Tibial nerve (tissue), 4 donors: ENCODE data around the gene NTNG1. TPM values are rescaled to one million over a fixed set of nuclear protein-coding genes. Genes with fewer than 3 reads are reported as not detected.

Source experiments
- DNase-seq, 2 donors: peaks; one replicate each; pipeline ENCODE4 v3.0.0-alpha.2; 2019; ENCODE audit warnings: low spot score in 2 of 2
- H3K27ac ChIP-seq, 4 donors: fragments of 200-600 bp; sonication (generic) in 3 of 4; one replicate each; pipeline ENCODE4 v1.5.1; 2017 to 2019; ENCODE audit warnings: mild to moderate bottlenecking in 1 of 4
- H3K27me3 ChIP-seq, 2 donors: fragments of 200-600 bp; sonication (generic) in 1 of 2; one replicate each; pipeline versions ENCODE4 v1.5.1 to v1.6.0; 2017 to 2019
- H3K36me3 ChIP-seq, 3 donors: fragments of 200-600 bp; sonication (generic); one replicate each; pipeline ENCODE4 v1.5.1; 2018 to 2019
- H3K4me1 ChIP-seq, 4 donors: fragments of 200-600 bp; sonication (generic) in 3 of 4; one replicate each; pipeline ENCODE4 v1.5.1; 2017 to 2019
- H3K4me3 ChIP-seq, 4 donors: fragments of 200-600 bp; sonication (generic) in 3 of 4; one replicate each; pipeline ENCODE4 v1.5.1; 2017 to 2019; ENCODE audit warnings: mild to moderate bottlenecking in 1 of 4, moderate library complexity in 1 of 4
- H3K9me3 ChIP-seq, 4 donors: fragments of 200-600 bp; sonication (generic) in 3 of 4; one replicate each; pipeline ENCODE4 v1.5.1; 2017 to 2019
- CTCF ChIP-seq, 5 experiments: fragments of 200-600 bp in 3 of 5; fragments of 450-650 bp in 2 of 5; sonication (generic) in 3 of 5; IDR thresholded peaks; one replicate each; pipeline ENCODE4 v1.5.1; 2016 to 2019; ENCODE audit warnings: antibody characterized with exemption in 5 of 5, mild to moderate bottlenecking in 3 of 5, moderate library complexity in 2 of 5
- EP300 ChIP-seq, 2 donors: sonication (generic); formaldehyde crosslinking; IDR thresholded peaks; one replicate each; pipeline ENCODE4 v1.6.1; 2017; ENCODE audit warnings: antibody characterized with exemption in 2 of 2, mild to moderate bottlenecking in 1 of 2
- POLR2A ChIP-seq, 2 donors: fragments of 450-650 bp; IDR thresholded peaks; one replicate each; pipeline ENCODE4 v1.6.1; 2017; ENCODE audit warnings: antibody characterized with exemption in 2 of 2, mild to moderate bottlenecking in 2 of 2, moderate library complexity in 2 of 2
- WGBS, 2 donors: methylation state at CpG; one replicate each; pipeline ENCODE4 v1.1.5; 2018; 5-methylcytosine and 5-hydroxymethylcytosine counted together
- total RNA-seq, 4 donors: library from RNA; depleted of rRNA; stranded (reverse); fragments of >200 nt; gene quantifications; one replicate each; pipeline ENCODE4 v1.1.0, GENCODE V29; 2016

Gene NTNG1
- total RNA-seq, 4 donors from 2014 or later = 1.4 to 6.6 (median 3.9) TPM

GRCh38 chr1:107243461-107243860 is 102.6 kb downstream of the NTNG1 start:
- TF ChIP-seq POLR2A (IDR thresholded peaks at IDR 0.05) (no peak), CTCF (IDR thresholded peaks at IDR 0.05) (no peak), EP300 (IDR thresholded peaks at IDR 0.05) (no peak)
- H3K9me3 ChIP-seq = no peaks in the 10 kb centered on the region
- H3K4me1 ChIP-seq = no peaks in the 10 kb centered on the region
- no peak overlapping the region for H3K4me3 ChIP-seq
- H3K27me3 ChIP-seq = no peaks in the 10 kb centered on the region
- no peaks in the 10 kb centered on the region for H3K36me3 ChIP-seq
- no peak overlapping the region for H3K27ac ChIP-seq
- DNase-seq = no peak
- 92 to 96% methylated on average over 7 of the region's 7 CpGs for WGBS, 2 donors

DNA sequence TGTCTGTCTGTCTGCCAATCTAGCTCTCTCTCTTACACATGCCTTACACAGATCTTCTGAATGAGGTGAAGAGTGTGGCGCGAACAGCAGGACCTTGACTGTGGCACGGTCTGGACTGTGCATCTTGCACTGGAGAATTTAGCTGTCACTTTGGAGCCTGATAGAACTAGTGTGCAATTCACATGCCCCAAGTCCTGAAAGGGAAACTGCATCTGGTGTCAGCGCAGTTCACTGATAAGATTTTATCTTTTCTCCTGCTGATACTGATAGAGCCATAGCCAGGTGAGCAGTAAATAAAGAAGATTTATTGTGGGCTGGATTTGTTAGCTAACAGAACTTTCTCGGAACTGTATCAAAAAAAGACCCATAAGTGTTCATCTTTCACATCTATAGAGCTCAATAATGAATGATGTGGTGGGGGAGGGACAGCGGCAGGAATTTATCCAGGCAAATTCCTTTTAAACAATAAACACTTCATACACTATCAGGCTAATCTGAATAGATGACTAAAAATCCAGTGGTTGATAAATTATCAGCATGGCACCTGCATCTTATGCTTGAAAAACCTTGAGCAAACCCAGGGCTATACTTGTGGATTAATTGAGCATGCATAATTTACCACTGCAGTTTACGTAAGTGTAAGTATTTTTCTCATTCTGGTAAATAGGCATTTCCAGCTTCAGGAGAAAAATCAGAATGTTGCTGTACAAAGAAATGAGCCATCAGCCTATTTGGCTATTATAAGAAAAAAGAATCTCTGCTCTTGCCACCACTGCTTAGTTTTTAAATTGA is 104.1 kb downstream of the NTNG1 start:
- H3K4me3 ChIP-seq = no peak overlapping the region
- H3K27ac ChIP-seq = no peak overlapping the region
- H3K36me3 ChIP-seq = no peaks in the 10 kb centered on the region
- no peak for DNase-seq
- WGBS, 2 donors = 53 to 60% methylated on average over 7 of the region's 7 CpGs
- H3K27me3 ChIP-seq = no peaks in the 10 kb centered on the region
- TF ChIP-seq POLR2A (IDR thresholded peaks at IDR 0.05) (no peak), CTCF (IDR thresholded peaks at IDR 0.05) (no peak), EP300 (IDR thresholded peaks at IDR 0.05) (no peak)
- no peaks in the 10 kb centered on the region for H3K9me3 ChIP-seq
- H3K4me1 ChIP-seq = no peaks in the 10 kb centered on the region

GRCh38 chr1:107246775-107247345 is 106.0 kb downstream of the NTNG1 start:
- Histone ChIP-seq H3K36me3 (no peaks in the 10 kb centered on the region), H3K4me3 (no peak overlapping the region), H3K4me1 (no peaks in the 10 kb centered on the region), H3K27ac (no peak overlapping the region), H3K9me3 (no peaks in the 10 kb centered on the region), H3K27me3 (no peaks in the 10 kb centered on the region)
- TF ChIP-seq CTCF (IDR thresholded peaks at IDR 0.05) (no peak), POLR2A (IDR thresholded peaks at IDR 0.05) (no peak), EP300 (IDR thresholded peaks at IDR 0.05) (no peak)
- 73 to 77% methylated on average over 8 of the region's 8 CpGs for WGBS, 2 donors
- no peak for DNase-seq

DNA sequence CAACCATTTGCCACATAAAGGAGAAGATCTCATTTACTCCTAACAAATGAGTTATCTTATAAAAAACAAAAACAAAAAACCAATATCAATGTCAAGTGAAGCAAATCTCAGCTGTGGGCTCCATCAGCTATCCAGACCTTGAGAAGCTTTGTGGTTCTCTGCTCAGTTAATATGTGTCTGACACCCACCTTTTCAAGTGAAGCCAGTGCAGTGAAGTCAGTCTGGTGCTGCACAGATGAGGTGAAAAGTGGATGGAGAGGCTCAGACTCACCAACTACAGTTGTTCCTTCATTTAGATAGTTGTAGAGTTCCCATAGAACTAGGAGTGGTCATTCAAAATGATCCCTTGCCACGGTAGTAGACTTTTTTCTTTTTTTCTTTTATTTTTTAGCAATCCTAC is 106.8 kb downstream of the NTNG1 start:
- DNase-seq = no peak
- H3K4me3 ChIP-seq = no peak overlapping the region
- TF ChIP-seq EP300 (IDR thresholded peaks at IDR 0.05) (no peak), CTCF (IDR thresholded peaks at IDR 0.05) (no peak), POLR2A (IDR thresholded peaks at IDR 0.05) (no peak)
- no peaks in the 10 kb centered on the region for H3K4me1 ChIP-seq
- no peaks in the 10 kb centered on the region for H3K36me3 ChIP-seq
- no peak overlapping the region for H3K27ac ChIP-seq
- H3K27me3 ChIP-seq = no peaks in the 10 kb centered on the region
- H3K9me3 ChIP-seq = no peaks in the 10 kb centered on the region
- WGBS, 2 donors = 86 to 90% methylated on average over 1 of the region's 1 CpG

DNA sequence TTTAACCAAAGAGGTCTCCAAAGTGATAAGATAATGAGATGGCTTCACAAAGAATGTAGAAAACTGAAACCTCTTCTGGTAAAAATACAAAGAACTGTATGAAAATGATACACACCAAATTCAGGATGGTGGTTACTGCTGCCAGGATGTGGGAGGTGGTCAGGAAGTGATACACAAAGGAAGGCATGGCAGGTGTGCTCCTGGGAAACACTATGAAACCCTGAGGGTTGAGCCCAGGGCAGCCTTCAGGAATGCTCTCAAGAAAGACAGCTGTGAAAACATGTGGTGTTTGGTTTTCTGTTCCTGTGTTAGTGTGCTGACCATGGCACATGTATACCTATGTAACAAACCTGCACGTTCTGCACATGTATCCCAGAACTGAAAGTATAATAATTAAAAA is 109.3 kb downstream of the NTNG1 start:
- no peak for DNase-seq
- Histone ChIP-seq H3K4me3 (no peak overlapping the region), H3K27ac (no peak overlapping the region), H3K4me1 (no peaks in the 10 kb centered on the region), H3K9me3 (no peaks in the 10 kb centered on the region), H3K36me3 (no peaks in the 10 kb centered on the region), H3K27me3 (no peaks in the 10 kb centered on the region)
- no peak for TF ChIP-seq POLR2A (IDR thresholded peaks at IDR 0.05)
- TF ChIP-seq CTCF (IDR thresholded peaks at IDR 0.05) = no peak
- TF ChIP-seq EP300 (IDR thresholded peaks at IDR 0.05) = no peak
- 69 to 76% methylated on average over 1 of the region's 1 CpG for WGBS, 2 donors
